Right hindlimb (tissue), 1 donor: ENCODE results near the gene DGCR8.

Experiments
- DNase-seq: peaks from one replicate; pipeline ENCODE4 v3.0.0-alpha.2; 2018

The DGCR8 gene

GRCh38 chr22:20111689-20112622, 31.9 kb downstream of the DGCR8 start:
- DNase-seq: no peak

- DNase-seq: no peak
Measured at GRCh38 chr22:20112623-20113511, 32.8 kb downstream of the DGCR8 start.

- DNase-seq: no peak
Measured at GRCh38 chr22:20113551-20114310, 33.7 kb downstream of the DGCR8 start.

GRCh38 chr22:20114506-20115475, 34.8 kb downstream of the DGCR8 start:
- DNase-seq: no peak

- no peak for DNase-seq
Measured at GRCh38 chr22:20115691-20116375, 35.8 kb downstream of the DGCR8 start, which contains the start of gene RANBP1. Gene RANBP1 (plus strand): TSS chr22:20116104. CDS start chr22:20116185, 81 bp downstream.

GRCh38 chr22:20116376-20116950, 36.4 kb downstream of the DGCR8 start:
- no peak for DNase-seq

- DNase-seq: peak; percentile 99
Measured at GRCh38 chr22:20116951-20117632, 37.1 kb downstream of the DGCR8 start, which contains the start of gene TRMT2A. Gene TRMT2A (minus strand): TSS chr22:20117226. CDS start chr22:20116906, 320 bp downstream.

- DNase-seq: no peak
Measured at GRCh38 chr22:20117633-20118299, 37.7 kb downstream of the DGCR8 start.

- DNase-seq: no peak
Measured at GRCh38 chr22:20118300-20119020, 38.4 kb downstream of the DGCR8 start.

- DNase-seq: no peak
Measured at GRCh38 chr22:20121856-20122415, 41.9 kb downstream of the DGCR8 start.

- no peak for DNase-seq
Measured at GRCh38 chr22:20123366-20124082, 43.5 kb downstream of the DGCR8 start.

GRCh38 chr22:20124083-20124787, 44.2 kb downstream of the DGCR8 start:
- no peak for DNase-seq

GRCh38 chr22:20125201-20126174, 45.4 kb downstream of the DGCR8 start:
- DNase-seq: no peak

- no peak for DNase-seq
Measured at GRCh38 chr22:20126284-20127029, 46.4 kb downstream of the DGCR8 start.
